ENCODE data around the gene NDUFA13.

The NDUFA13 gene

DNA sequence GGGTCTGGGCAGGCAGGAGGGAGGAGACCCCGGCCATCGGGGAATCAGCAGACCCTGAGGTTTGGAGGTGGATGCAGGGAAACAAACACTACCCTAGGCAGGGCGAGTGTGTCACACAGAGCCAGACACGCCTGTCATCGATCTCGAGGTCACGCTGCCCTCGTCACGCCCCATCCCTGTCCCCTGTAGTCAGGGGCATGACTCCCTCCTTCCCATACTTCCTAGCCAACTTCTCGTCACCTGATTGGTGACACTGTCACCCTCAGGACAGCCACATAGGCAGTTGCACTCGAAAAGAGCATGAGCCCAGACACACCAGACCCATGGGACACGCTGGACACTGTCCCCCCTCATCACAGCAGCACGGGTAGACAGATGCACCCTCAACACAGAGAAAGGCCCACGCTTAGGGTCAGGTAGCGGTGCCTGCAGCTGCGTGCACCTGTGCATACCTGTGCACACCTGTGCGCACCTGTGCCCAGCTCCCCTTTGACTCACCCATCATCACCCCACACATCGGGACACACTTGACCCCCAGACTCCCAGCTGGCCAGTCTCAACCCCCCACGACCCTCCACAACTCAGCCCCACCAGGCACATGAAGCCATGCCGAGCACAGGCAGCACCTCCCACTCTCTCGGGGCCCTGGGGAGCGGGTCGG, 33.9 kb downstream of the NDUFA13 start:
- no peak for DNase-seq

DNA sequence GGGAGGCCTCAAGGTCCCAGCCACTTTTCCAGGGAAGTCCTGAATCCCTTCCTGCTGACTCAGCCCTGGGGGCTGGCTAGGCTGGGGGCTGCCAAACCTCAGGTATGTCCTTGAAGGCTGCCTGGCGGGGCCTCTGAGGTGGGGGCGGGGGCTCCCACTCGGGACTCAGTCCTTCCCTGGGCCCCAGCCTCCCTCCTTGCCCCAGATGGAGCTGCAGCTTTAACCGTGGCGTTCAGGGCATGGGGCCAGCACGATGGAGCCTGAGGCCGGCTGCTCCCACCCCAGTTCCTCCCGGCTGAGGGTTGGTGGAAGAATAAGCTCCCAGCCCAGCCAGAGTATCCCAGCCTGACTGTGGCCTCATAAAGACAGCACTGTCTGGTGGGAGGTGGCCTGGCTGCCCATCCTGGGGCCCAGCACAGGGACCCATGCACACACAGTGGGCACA, 34.5 kb downstream of the NDUFA13 start:
- DNase-seq, result no peak

DNA sequence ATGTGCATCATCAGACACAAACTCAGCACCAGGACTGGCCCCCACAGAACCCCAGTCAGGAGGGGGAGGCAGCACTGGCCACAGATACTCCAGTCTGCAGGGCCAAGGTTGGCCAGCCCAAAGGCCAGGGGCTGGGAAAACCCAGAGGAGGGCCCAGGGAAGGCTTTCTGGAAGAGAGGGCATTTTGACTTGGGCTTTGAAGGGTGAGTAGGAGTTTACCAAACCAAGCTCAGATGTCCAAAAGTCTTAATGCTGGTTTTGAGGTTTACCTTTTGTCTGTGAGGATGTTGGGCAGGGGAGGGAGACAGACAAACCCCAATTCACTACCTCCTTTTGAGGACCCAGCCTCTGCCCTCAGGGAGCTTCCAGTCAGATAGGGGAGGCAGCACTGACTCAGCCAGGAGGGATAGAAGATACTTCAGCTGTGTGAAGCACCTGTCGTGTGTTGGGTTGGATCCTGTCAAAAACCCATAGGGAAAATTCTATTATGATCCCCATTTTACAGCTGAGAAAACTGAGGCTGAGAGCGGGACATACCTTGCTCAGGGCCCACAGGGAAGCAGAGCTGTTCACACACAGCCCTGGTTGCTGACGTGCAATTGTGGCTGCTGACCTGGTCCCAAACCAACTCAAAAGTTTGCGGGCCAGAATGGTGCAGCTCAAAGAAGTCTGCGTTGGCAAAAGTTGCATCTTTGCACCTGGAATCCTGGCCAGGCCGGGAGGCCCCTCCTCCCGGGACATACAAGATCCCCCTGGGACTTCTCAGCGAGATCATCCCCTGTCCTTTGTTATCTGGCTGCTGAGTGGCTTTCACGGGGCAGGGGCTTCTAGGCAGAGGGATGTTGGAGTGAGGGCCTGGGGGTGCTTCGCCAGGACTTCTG, 35.2 kb downstream of the NDUFA13 start:
- no peak for DNase-seq

- DNase-seq, result no peak
Observed at GRCh38 chr19:19551853-19552192, 35.8 kb downstream of the NDUFA13 start.

DNA sequence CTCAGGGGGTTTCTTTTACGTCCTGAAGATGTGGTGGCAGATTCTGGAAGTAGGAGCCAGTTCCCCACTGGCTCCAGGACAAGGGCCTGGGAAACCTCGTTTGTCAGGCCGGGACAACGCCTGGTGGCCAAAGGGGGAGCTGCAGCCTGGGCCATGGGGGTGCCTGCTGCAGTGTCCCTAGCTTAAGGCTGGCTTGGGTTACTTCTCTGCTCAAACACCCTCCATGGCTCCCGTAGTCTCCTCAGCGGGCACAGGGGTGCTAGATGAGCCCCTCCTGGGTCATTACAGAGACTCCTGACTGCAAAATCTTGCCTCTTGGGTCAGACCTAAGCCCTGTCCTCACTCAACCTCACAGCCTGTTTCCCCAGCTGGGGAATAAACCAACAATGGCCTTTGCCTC, 36.8 kb downstream of the NDUFA13 start:
- no peak for DNase-seq

DNA sequence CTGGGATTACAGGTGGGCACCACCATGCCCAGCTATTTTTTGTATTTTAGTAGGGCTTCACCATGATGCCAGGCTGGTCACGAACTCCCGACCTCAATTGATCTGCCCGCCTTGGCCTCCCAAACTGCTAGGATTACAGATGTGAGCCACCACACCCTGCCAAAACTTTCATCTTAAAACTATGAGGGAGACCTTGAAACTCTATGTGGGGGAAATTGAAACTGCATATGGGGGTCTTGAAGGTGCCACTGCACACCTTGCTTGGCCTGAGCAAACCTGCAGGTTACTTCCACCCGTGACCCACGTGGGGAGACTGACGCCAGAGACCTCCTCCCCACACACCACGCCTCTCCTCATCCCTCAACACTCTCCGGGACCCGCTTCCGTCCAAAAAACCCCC, 37.6 kb downstream of the NDUFA13 start:
- DNase-seq, result no peak

GRCh38 chr19:19554074-19555023, 38.3 kb downstream of the NDUFA13 start:
- DNase-seq, result peak; percentile 41

DNA sequence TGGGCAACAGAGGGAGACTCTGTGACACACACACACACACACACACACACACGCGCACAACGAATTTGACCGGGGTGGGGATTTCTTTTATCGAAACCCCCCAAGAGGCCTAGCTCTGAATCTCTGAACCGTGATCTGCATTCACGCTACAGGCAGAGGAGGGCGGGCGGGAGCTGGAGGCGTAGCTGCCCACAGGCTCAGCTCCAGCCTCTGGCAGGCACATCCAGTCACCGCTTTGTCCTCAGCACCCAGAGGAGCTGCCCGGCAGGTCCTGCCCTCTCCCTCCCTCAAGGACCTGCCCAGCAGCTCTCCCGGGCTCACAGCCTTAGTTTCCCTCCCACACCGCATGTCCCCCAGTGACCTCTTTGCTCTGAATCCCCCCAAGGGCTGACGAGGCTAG, 42.0 kb downstream of the NDUFA13 start:
- no peak for DNase-seq

DNA sequence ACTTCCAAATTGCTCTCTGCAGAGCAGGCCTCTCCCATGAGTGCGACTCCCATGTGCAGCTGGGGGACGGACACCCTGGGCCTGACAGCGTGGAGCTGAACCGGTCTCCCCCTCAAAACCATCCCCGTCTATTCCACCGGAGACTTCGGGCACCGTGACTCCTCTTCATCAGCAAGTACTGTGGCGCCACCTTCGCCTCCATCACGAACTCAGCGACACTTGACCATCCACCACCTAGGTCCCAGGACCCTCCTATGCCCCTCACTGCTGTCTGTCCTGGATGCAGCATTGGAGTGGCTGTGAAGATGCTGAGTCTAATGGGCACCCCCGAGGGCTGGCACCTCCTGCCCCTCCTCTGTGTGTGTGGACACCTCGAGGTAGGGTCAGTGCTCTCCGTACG, 42.6 kb downstream of the NDUFA13 start:
- no peak for DNase-seq

GRCh38 chr19:19559931-19560330, 43.9 kb downstream of the NDUFA13 start:
- DNase-seq, result no peak

- no peak for DNase-seq
Observed at GRCh38 chr19:19561946-19562664, 46.1 kb downstream of the NDUFA13 start.

- peak; percentile 38 for DNase-seq
Observed at GRCh38 chr19:19562665-19563347, 46.8 kb downstream of the NDUFA13 start.

- no peak for DNase-seq
Observed at GRCh38 chr19:19563348-19563848, 47.4 kb downstream of the NDUFA13 start.

- no peak for DNase-seq
Observed at GRCh38 chr19:19566306-19566705, 50.3 kb downstream of the NDUFA13 start.

- no peak for DNase-seq
Observed at GRCh38 chr19:19567391-19567790, 51.4 kb downstream of the NDUFA13 start.

DNA sequence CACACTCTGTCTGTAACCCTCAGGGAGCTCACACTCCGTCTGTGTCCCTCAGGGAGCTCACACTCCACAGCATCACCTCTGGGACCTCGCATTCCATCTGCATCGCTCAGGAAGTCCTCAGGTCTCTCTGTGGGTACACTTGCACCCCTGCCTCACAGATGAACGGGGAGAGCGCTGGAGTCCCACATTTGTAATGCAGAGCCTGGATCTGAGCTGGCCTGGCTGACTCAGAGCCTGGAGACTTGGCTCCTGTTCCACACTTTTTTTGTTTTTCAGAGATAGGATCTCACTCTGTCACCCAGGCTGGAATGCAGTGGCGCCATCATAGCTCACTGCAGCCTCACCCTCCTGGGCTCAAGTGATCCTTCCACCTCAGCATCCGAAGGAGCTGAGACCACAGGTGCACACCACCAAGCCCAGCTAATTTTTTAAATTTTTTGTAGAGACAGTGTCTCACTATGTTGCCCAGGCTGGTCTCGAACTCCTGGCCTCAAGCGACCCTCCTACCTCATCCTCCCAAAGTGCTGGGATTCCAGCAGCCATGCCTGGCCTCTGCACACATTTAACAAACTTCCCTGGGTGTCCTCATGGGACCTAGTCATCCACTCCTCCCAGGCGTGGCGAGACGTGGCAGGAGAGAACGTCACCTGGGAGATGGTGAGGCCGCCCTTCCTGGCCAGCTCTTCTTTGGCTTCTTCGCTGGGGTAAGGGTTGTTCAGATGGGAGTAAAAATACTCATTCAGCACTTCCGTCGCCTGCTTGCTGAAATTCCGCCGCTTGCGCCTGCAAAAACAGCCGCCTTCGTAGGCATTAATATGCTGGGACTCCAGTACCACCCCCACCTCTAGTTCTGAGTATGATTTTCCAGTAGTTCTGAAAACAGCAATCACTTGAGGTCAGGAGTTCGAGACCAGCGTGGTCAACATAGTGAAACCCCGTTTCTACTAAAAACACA, 53.1 kb downstream of the NDUFA13 start:
- no peak for DNase-seq

DNA sequence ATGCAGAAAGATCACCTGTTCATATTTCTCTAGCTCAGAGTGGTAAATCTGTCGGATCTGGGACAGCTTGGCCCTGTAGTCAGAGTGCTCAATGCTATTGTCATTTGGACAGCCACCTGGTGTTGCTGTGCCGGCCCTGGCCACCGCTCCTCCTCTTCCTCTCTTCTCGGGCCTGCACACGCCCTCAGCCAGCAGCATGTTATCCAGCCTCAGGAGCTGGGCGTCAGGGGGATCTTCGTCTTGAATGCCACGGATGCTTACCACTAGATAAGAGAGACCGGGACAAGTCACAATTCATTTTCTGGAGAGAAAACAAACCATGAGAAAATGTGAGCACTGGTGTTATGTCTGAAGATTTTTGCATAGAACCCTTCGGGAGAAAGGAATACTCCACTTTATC, 54.5 kb downstream of the NDUFA13 start:
- no peak for DNase-seq

- no peak for DNase-seq
Observed at GRCh38 chr19:19571071-19571786, 55.2 kb downstream of the NDUFA13 start.

DNA sequence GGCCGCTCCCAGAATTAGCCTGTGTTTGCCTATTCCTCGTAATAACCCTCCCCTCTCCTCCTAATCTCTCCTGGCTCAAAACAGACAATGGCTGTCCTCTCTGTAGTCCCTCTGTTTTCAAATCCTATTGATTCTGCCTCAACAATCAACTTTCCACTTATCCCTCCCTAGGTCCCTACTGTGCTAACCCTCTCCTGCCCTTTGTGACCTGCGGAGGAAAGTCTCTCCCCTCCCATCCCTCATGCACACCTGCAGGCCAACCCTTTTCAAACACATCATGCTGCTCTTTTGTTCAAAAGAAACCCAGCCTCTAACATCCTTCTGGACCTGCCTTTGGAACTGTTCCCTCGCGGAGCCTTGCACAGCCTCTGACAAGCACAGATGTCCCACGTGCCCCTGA, 59.4 kb downstream of the NDUFA13 start:
- no peak for DNase-seq
